Gastrocnemius medialis (tissue), 4 donors: ENCODE measurements around the gene MPV17. TPM values are rescaled to one million over a fixed set of nuclear protein-coding genes. Genes with fewer than 3 reads are reported as not detected.

Experiments used
- ATAC-seq, 2 donors: fragments of 150-250 bp; one replicate each; pipeline ENCODE4 v1.9.1; 2016
- DNase-seq, 2 donors: peaks; one replicate each; pipeline ENCODE4 v3.0.0-alpha.2; 2019
- H3K27ac ChIP-seq, 4 donors: fragments of 200-600 bp; sonication (generic); 1 replicate in 1 of 4; 2 replicates in 3 of 4; pipeline ENCODE4 v1.5.1; 2016 to 2018; ENCODE audit warnings: mild to moderate bottlenecking in 2 of 4, moderate library complexity in 1 of 4
- H3K27me3 ChIP-seq, 3 donors: fragments of 200-600 bp; sonication (generic) in 2 of 3; 1 replicate in 1 of 3; 2 replicates in 2 of 3; pipeline versions ENCODE4 v1.5.1 to v1.6.0; 2016 to 2019; ENCODE audit warnings: mild to moderate bottlenecking in 1 of 3, moderate library complexity in 1 of 3
- H3K36me3 ChIP-seq, 2 donors: fragments of 200-600 bp; sonication (generic) in 1 of 2; one replicate each; pipeline ENCODE4 v1.5.1; 2017 to 2018
- H3K4me1 ChIP-seq, 2 donors: fragments of 200-600 bp; sonication (generic) in 1 of 2; one replicate each; pipeline ENCODE4 v1.5.1; 2016 to 2017; ENCODE audit warnings: mild to moderate bottlenecking in 2 of 2
- H3K4me3 ChIP-seq, 4 donors: fragments of 200-600 bp; sonication (generic) in 3 of 4; 1 replicate in 1 of 4; 2 replicates in 3 of 4; pipeline ENCODE4 v1.5.1; 2016 to 2019; ENCODE audit warnings: mild to moderate bottlenecking in 2 of 4
- H3K9me3 ChIP-seq, 3 donors: fragments of 200-600 bp; sonication (generic) in 2 of 3; 1 replicate in 1 of 3; 2 replicates in 2 of 3; pipeline ENCODE4 v1.5.1; 2016 to 2019
- CTCF ChIP-seq, 5 experiments: fragments of 450-650 bp in 3 of 5; fragments of 200-600 bp in 2 of 5; sonication (generic) in 2 of 5; IDR thresholded peaks in 4 of 5; conservative IDR thresholded peaks in 1 of 5; 1 replicate in 4 of 5; 2 replicates in 1 of 5; pipeline ENCODE4 v1.5.1; 2016 to 2019; ENCODE audit warnings: antibody characterized with exemption in 5 of 5, mild to moderate bottlenecking in 3 of 5, moderate library complexity in 3 of 5
- POLR2A ChIP-seq, 2 donors: fragments of 450-650 bp; IDR thresholded peaks; one replicate each; pipeline ENCODE4 v1.6.1; 2017; ENCODE audit warnings: antibody characterized with exemption in 2 of 2, mild to moderate bottlenecking in 2 of 2, moderate library complexity in 2 of 2
- in situ Hi-C, 4 donors: fragments of 200-750 bp; cut with MboI; loops; one replicate each; pipeline versions ENCODE4 v1.15.0 to v1.8.0; 2017; ENCODE audit warnings: low sequenced_read_pairs in 4 of 4
- intact Hi-C: fragments of 100-400 bp; cut with DNase I; formaldehyde crosslinking; loops from one replicate; pipeline ENCODE4 v1.15.1; 2023; ENCODE audit warnings: low total_unique reads
- total RNA-seq, 4 donors: library from RNA; depleted of rRNA; stranded (reverse); fragments of >200 nt; gene quantifications; one replicate each; pipeline versions ENCODE4 v1.1.0 to v1.2.3, GENCODE V29; 2016

The MPV17 gene
- total RNA-seq, 4 donors from 2014 or later, result 9.9 to 16.0 (median 11.5) TPM

- TF ChIP-seq CTCF (IDR thresholded peaks at IDR 0.05 in 4 of 5, conservative IDR thresholded peaks at IDR 0.05 in 1 of 5) (no peak), POLR2A (IDR thresholded peaks at IDR 0.05) (no peak)
- DNase-seq (no peak), ATAC-seq (no peak)
- H3K4me1 ChIP-seq, result peaks cover 14 to 18% of the 10 kb centered on the region in 2 donors
- no peak overlapping the region for H3K4me3 ChIP-seq
- intact Hi-C loops (no loop called here), in situ Hi-C loops (no loop called here)
- peaks cover 0 to 33% of the 10 kb centered on the region in 2 donors for H3K36me3 ChIP-seq
- H3K9me3 ChIP-seq, result no peaks in the 10 kb centered on the region
- peak overlapping the region; percentile 58 to 97 (median 74) for H3K27ac ChIP-seq
- H3K27me3 ChIP-seq, result peaks cover 0 to 4% (median 2%) of the 10 kb centered on the region in 3 donors
Observed at GRCh38 chr2:27307287-27307544, 15.7 kb downstream of the MPV17 start.

- H3K36me3 ChIP-seq, result peaks cover 0 to 37% of the 10 kb centered on the region in 2 donors
Observed at GRCh38 chr2:27306573-27307286, 16.2 kb downstream of the MPV17 start.

GRCh38 chr2:27306136-27306535 is 16.8 kb downstream of the MPV17 start:
- peaks cover 0 to 43% of the 10 kb centered on the region in 2 donors for H3K36me3 ChIP-seq
- H3K27me3 ChIP-seq, result peaks cover 0 to 4% (median 2%) of the 10 kb centered on the region in 3 donors
- no peaks in the 10 kb centered on the region for H3K9me3 ChIP-seq
- H3K27ac ChIP-seq, result peak overlapping the region; percentile 58 to 97 (median 74)
- intact Hi-C loops (no loop called here), in situ Hi-C loops (no loop called here)
- no peak overlapping the region for H3K4me3 ChIP-seq
- peaks cover 18 to 23% of the 10 kb centered on the region in 2 donors for H3K4me1 ChIP-seq
- DNase-seq (no peak), ATAC-seq (no peak)
- TF ChIP-seq CTCF (IDR thresholded peaks at IDR 0.05 in 4 of 5, conservative IDR thresholded peaks at IDR 0.05 in 1 of 5) (no peak), POLR2A (IDR thresholded peaks at IDR 0.05) (no peak)

More at GRCh38 chr2:27306573-27307286, 16.2 kb downstream of the MPV17 start:
- intact Hi-C loops, result no loop called here
- TF ChIP-seq POLR2A (IDR thresholded peaks at IDR 0.05), result no peak
- no peak for TF ChIP-seq CTCF (IDR thresholded peaks at IDR 0.05 in 4 of 5, conservative IDR thresholded peaks at IDR 0.05 in 1 of 5)
- in situ Hi-C loops, result no loop called here
- H3K27ac ChIP-seq, result peak overlapping the region; percentile 58 to 97 (median 74)
- DNase-seq, result no peak
- peaks cover 17 to 18% of the 10 kb centered on the region in 2 donors for H3K4me1 ChIP-seq
- no peak for ATAC-seq
- H3K9me3 ChIP-seq, result no peaks in the 10 kb centered on the region
- H3K4me3 ChIP-seq, result no peak overlapping the region
- H3K27me3 ChIP-seq, result peaks cover 0 to 4% (median 2%) of the 10 kb centered on the region in 3 donors

- no peak overlapping the region for H3K4me3 ChIP-seq
- H3K4me1 ChIP-seq, result peaks cover 18 to 29% of the 10 kb centered on the region in 2 donors
- H3K9me3 ChIP-seq, result no peaks in the 10 kb centered on the region
- ATAC-seq (no peak), DNase-seq (no peak)
- in situ Hi-C loops (no loop called here), intact Hi-C loops (no loop called here)
- no peak for TF ChIP-seq CTCF (IDR thresholded peaks at IDR 0.05 in 4 of 5, conservative IDR thresholded peaks at IDR 0.05 in 1 of 5)
- H3K27me3 ChIP-seq, result peaks cover 0 to 4% (median 2%) of the 10 kb centered on the region in 3 donors
- H3K36me3 ChIP-seq, result peaks cover 0 to 50% of the 10 kb centered on the region in 2 donors
- H3K27ac ChIP-seq, result peak overlapping the region in 3 of 4 donors; percentile 58 to 97 (median 88)
Observed at GRCh38 chr2:27305516-27305915, 17.4 kb downstream of the MPV17 start.
